Measurements from ENCODE around the gene TCEANC. TPM values are rescaled to one million over a fixed set of nuclear protein-coding genes. Genes with fewer than 3 reads are reported as not detected.

The TCEANC gene
- total and polyA plus RNA-seq, 2 donors from 2014 or later = 2.6 to 5.3 TPM

- Histone ChIP-seq H3K4me3 (ENCODE audit: low read length in 3 of 3) (no peak overlapping the region), H3K9me3 (ENCODE audit: control insufficient read depth in 2 of 3, insufficient read depth in 1 of 3, low read length in 3 of 3) (no peaks in the 10 kb centered on the region), H3K27me3 (ENCODE audit: control insufficient read depth, insufficient read depth, low read length) (peaks cover 13% of the 10 kb centered on the region), H3K36me3 (ENCODE audit: control insufficient read depth in 2 of 3, insufficient read depth in 3 of 3, low read length in 3 of 3) (no peaks in the 10 kb centered on the region), H3K27ac (ENCODE audit: low read depth in 2 of 2, low read length in 2 of 2) (no peak overlapping the region), H3K9ac (ENCODE audit: low read length in 3 of 3) (no peak overlapping the region), H3K4me1 (ENCODE audit: control insufficient read depth in 2 of 3, insufficient read depth in 2 of 3, low read depth in 1 of 3, low read length in 3 of 3) (peaks cover 0 to 20% (median 16%) of the 10 kb centered on the region in 3 donors)
- FAIRE-seq = no peak
- no peak for TF ChIP-seq CTCF (IDR thresholded peaks at IDR 0.05; ENCODE audit: borderline replicate concordance, extremely low read depth, insufficient read depth)
- intact Hi-C loops (cut with DNase I) = no loop called here
- DNase-seq = no peak
Measured at GRCh38 chrX:13697455-13697854, 44.5 kb downstream of the TCEANC start.

GRCh38 chrX:13697976-13698375, 45.0 kb downstream of the TCEANC start:
- no peak for FAIRE-seq
- no peak for TF ChIP-seq CTCF (IDR thresholded peaks at IDR 0.05; ENCODE audit: borderline replicate concordance, extremely low read depth, insufficient read depth)
- peaks cover 0 to 15% (median 14%) of the 10 kb centered on the region in 3 donors for H3K4me1 ChIP-seq (ENCODE audit: control insufficient read depth in 2 of 3, insufficient read depth in 2 of 3, low read depth in 1 of 3, low read length in 3 of 3)

GRCh38 chrX:13698432-13698831, 45.5 kb downstream of the TCEANC start:
- no peaks in the 10 kb centered on the region for H3K36me3 ChIP-seq (ENCODE audit: control insufficient read depth in 2 of 3, insufficient read depth in 3 of 3, low read length in 3 of 3)
- H3K27me3 ChIP-seq (ENCODE audit: control insufficient read depth, insufficient read depth, low read length) = peaks cover 13% of the 10 kb centered on the region
- no peak for DNase-seq
- intact Hi-C loops (cut with DNase I) = no loop called here
- no peak for FAIRE-seq
- peaks cover 0 to 13% (median 13%) of the 10 kb centered on the region in 3 donors for H3K4me1 ChIP-seq (ENCODE audit: control insufficient read depth in 2 of 3, insufficient read depth in 2 of 3, low read depth in 1 of 3, low read length in 3 of 3)
- no peaks in the 10 kb centered on the region for H3K9me3 ChIP-seq (ENCODE audit: control insufficient read depth in 2 of 3, insufficient read depth in 1 of 3, low read length in 3 of 3)
- no peak for TF ChIP-seq CTCF (IDR thresholded peaks at IDR 0.05; ENCODE audit: borderline replicate concordance, extremely low read depth, insufficient read depth)
- no peak overlapping the region for H3K27ac ChIP-seq (ENCODE audit: low read depth in 2 of 2, low read length in 2 of 2)
- H3K4me3 ChIP-seq (ENCODE audit: low read length in 3 of 3) = no peak overlapping the region
- H3K9ac ChIP-seq (ENCODE audit: low read length in 3 of 3) = no peak overlapping the region

More at GRCh38 chrX:13697976-13698375, 45.0 kb downstream of the TCEANC start:
- Histone ChIP-seq H3K27ac (ENCODE audit: low read depth in 2 of 2, low read length in 2 of 2) (no peak overlapping the region), H3K9me3 (ENCODE audit: control insufficient read depth in 2 of 3, insufficient read depth in 1 of 3, low read length in 3 of 3) (no peaks in the 10 kb centered on the region), H3K9ac (ENCODE audit: low read length in 3 of 3) (no peak overlapping the region), H3K27me3 (ENCODE audit: control insufficient read depth, insufficient read depth, low read length) (peaks cover 13% of the 10 kb centered on the region), H3K36me3 (ENCODE audit: control insufficient read depth in 2 of 3, insufficient read depth in 3 of 3, low read length in 3 of 3) (no peaks in the 10 kb centered on the region), H3K4me3 (ENCODE audit: low read length in 3 of 3) (no peak overlapping the region)
- intact Hi-C loops (cut with DNase I) = no loop called here
- DNase-seq = no peak

Data from kidney (tissue), 14 donors.